GM19395 (cell line): Measurements from ENCODE around the gene MBNL1.
"Not testable (repeated sequence)": the region's sequence is repeated elsewhere in the genome, so short reads cannot be mapped to it uniquely, and the experiment has no call there.

Source experiments
- ATAC-seq: cut with Tn5 transposase; IDR thresholded peaks from one replicate; pipeline ENCODE4 v1.9.1; 2021; ENCODE audit warnings: mild to moderate bottlenecking, moderate library complexity; ENCODE audit not compliant: unreplicated experiment

MBNL1 gene

DNA sequence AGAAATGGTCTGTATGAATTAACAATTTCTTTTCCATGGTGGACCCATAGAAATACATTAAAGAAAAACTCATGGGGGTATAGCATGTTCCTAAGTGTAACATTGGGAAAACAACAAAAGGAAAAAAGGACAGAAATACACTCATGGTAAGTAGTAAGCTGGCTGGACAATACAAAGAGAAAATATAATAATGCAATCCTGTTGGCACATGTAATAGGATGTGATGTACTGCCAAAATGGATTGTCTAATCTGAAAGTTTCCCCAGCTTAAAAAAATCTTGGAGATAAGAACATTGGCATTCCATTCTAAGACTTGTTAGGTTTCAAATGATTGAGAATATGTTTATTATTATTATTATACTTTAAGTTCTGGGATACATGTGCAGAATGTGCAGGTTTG is 128.1 kb downstream of the MBNL1 start:
- no peak for ATAC-seq

DNA sequence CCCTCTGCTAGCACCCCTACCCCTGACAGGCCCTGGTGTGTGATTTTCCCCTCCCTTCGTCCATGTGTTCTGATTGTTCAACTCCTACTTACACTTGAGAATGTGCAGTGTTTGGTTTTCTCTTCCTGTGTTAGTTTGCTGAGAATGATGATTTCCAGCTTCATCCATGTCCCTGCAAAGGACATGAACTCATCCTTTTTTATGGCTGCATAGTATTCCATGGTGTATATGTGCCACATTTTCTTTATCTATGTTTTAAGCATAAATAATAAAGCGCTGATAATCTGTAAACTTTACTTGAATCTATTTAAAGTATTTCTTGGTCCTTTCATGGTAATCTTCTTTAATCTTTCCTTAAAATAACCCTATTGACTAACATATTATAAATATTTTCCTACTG is 128.6 kb downstream of the MBNL1 start:
- ATAC-seq, result not testable (repeated sequence)

DNA sequence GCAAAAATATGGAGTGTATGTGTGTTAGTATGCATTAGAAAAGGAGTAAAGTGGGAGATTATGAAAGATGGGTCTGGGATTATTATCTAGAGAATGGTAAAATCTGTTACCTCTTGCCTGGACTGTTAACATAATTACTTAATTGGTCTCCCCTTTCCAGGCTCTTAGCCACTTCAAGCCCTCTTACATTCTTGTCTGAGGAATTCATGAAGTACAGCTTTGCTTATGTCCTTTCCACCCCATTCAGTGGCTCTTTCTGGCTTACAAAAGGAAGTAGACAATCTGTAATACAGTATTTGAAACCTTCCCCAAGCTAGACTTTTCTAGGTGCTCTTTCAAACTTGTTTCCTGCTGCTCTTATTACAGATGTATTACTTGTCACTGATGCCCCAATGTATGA is 129.8 kb downstream of the MBNL1 start:
- no peak for ATAC-seq

DNA sequence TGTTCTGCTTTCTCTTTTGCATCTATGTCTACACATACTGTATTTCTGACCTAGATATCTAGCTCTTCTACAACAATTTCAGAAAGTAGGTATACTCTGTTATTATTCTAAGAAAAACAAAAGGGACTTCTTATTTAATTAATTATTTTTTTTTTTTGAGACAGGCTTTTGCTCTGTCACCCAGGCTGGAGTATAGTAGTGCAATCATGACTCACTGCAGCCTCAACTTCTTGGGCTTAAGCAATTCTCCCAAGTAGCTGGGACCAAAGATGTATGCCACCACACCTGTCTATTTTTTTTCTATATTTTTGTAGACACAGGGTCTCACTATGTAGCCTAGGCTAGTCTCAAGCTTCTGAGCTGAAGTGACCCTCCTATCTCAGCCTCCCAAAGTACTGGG is 130.6 kb downstream of the MBNL1 start:
- no peak for ATAC-seq

DNA sequence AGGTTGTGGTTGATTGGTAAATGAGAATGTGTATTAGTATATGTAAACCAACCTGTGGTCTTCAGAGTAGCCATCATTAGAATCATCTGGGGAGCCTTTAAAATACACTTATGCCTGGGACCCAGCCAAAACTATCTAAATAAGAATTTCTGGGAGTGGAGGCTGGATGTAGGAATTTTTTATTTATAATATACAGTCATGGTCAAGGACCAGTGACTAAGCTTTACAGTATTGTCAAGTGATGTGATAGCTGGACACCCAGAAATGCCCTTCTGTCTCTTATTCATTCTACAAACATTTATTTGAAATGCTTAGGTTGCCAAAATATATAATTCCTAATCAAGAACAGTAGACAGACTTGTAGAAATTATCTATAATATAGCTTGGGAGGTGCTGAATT is 132.2 kb downstream of the MBNL1 start:
- ATAC-seq, result no peak

DNA sequence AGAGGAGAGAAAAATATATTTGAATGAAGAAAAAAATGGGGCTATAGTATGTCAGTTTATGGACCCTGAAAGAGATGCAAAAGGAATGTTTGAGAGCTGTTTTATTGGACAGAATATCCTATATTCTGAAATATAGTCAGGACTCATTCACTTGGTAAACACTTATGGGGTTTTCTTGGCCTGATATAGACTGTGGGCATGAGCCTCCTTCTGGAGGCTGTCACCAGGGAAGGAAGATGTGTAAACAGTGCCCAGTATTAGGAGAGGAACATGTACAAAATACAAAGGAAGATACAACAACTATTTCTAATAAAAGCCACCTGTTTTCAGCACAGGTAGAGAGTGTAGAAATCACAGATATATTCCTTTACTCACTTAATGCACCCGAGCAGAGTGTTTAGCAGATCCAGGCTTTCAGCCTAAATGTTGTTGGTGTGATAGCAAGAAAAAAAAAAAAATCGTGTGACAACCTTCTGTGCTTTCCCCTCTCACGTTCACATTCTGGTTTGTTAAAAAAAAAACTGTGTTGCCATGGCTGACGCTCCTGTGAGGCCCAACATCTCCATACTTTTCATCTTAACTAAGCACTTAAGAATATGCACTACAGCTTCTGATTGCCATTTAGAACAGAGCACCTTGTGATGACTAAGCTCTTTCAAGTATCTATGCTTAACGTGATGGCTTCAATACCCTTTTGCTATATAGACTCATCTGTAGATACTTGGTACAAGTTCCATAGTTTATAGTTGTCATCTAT is 134.1 kb downstream of the MBNL1 start:
- ATAC-seq, result no peak

DNA sequence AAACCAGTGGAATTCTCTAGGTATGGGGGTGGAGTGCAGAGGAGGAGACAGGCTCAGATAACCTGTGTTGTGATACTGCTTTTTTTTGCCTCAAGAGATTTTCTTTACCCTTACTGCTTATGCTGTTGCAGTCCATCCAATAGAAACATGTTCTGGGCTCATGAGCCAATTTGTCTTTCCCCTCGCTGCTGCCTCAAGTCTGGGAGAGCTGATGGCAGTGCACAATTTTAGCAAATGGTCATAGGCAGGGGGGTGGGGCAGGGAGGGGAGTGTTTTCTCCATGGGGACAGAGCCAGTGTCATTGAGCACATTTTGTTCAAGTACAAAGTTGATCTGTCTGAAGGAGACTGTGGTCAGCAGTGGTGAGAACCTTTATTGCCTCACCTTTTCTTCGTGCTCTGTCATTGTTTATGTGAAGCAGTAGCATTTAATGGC is 134.9 kb downstream of the MBNL1 start:
- no peak for ATAC-seq

DNA sequence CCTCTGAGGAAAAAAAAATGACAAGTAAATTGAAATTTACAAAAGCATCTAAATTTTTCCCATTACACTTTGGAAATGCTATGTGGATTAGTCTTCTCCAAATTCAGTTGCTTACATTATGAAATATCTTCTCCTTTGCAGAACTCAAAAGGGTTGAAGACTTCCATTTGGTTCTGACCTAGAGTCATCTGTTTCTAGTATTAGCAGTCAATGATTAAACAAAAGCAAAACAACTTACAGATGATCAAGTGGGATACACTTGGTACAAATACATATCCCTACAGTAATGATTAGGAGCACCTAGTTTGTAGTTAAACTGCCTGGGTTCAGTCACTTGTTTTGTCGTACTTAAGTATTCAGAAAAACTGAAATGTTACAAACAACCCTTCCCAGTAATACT is 136.2 kb downstream of the MBNL1 start:
- ATAC-seq, result no peak

DNA sequence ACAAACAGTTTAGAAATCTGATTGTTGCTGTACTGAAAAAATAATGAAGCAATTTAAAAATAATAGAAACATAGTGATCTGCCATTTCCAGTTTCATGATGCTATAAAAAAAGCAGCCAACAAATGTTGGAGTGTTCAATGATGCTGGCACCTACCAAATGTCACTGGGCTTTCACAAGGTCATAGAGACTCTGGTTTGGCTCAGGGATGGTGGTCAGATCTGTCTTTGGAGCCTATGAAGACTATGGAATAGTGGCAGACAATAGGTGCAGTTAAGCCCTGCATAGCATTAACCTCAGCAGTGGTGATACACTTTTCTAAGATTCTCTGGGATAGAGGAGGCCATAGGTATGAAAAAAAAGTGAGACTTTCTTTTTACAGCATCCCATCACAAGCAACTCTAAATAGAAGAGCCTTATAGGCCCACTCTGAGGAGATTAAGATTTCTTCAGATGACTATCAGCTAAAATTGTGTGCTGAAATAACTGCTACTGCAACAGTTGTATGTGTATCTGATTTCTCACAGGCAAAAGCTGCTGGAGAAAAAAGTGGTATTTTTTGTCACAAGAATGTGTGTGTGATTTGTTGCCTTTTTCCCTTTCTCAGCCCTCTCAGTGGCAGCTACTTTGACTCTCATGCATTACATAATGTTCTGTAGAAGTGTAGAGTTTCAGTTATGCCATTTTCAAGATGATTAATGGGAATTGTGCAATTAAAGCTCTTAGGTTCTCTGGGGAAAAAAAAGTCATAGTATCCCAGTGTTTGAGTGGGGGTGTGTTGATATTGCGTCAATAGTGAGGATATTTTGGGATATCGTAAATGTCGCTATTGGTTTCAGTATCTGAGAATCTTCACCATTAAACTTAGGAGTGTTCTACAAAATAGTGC is 137.4 kb downstream of the MBNL1 start:
- no peak for ATAC-seq

DNA sequence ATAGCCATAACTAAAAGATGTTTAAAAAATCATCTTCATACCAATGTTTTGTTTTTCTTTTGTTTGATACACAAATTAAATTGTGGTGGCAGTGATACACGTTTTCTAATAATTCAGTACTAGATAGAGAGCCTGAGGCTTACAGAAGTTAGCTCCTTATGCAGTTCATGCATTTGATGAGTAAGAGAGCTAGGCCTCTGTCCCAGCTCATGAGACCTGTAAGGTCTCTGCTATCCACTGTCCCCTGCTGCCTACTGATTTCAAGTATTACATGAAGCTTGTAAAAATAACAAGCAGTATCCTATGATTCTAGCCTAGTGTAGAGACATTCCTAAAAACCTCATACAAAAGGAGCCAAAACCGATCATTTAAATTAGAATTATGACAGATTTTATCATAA is 144.5 kb downstream of the MBNL1 start:
- ATAC-seq, result no peak

DNA sequence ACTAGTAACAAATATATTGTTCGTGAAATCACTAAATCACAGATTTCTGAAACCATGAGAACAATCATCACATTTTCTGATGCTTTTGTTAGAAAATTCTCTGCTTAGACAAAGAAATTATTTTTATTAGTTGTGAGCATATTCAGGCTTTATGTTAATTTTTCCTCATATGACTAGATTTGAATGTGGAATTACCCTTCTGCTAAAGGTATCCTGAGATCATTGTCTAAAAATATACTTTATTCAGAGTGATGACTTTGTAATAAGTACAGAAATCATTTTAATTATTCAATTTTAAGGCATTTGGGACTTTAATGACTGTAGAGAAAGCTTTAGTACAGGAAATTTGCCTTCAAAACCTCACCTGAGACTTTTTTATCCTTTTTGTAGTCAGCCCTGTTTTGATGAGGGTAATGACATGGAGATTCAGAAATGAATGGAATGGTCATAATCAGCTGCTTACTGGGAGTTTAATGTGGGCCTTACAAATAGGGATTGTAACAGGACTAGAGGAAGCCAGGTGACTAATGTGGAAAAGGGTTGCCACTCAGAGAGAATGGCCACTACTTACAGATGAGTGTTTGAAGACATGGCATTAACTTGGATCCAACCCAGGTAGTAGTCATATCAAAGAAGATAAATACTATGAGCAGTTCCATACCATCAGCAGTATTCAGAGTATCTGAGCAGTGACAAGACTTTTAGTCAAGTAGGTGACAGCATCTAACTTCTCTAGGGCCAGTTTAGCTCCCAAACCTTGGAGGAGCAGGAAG is 148.3 kb downstream of the MBNL1 start:
- no peak for ATAC-seq

DNA sequence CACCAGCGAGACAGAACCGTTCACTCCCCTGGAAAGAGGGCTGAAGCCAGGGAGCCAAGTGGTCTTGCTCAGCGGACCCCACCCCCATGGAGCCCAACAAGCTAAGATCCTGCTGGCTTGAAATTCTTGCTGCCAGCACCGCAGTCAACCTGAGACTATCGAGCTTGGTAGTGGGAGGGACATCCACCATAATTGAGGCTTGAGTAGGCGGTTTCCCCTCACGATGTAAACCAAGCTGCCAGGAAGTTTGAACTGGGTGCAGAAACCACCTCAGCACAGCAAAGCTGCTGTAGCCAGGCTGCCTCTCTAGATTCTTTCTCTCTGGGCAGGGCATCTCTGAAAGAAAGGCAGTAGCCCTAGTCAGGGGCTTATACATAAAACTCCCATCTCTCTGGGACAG is 151.0 kb downstream of the MBNL1 start:
- ATAC-seq, result no peak

DNA sequence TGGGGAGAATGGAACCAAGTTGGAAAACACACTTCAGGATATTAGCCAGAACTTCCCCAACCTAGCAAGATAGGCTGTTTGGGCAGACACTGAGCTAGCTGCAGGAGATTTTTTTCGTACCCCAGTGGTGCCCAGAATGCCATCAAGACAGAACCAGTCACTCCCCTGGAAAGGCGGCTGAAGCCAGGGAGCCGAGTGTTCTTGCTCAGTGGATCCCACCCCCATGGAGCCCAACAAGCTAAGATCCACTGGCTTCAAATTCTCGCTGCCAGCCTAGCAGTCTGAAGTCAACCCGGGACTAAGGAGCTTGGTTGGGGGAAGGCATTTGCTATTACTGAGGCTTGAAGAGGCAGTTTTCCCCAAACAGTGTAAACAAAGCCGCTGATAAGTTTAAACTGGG is 152.4 kb downstream of the MBNL1 start:
- ATAC-seq, result no peak

DNA sequence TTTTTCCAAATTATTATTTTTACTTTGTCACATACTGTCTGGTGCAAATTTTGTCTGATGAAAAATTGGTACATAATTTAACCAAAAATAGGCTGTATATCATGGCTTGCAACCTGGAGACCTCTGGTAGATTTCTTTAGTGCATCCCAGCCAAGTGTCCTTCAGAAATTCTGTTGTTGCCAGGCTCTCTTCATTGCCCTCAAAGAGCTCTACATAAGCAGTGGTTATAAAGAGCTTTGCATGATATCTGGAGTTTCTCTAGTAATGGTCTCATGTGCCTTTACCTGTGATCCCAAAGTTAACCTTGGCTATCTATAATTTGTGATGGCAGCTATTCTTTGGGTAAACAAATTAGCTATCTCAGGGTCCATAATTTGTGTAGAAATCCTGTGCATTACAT is 157.7 kb downstream of the MBNL1 start:
- no peak for ATAC-seq

DNA sequence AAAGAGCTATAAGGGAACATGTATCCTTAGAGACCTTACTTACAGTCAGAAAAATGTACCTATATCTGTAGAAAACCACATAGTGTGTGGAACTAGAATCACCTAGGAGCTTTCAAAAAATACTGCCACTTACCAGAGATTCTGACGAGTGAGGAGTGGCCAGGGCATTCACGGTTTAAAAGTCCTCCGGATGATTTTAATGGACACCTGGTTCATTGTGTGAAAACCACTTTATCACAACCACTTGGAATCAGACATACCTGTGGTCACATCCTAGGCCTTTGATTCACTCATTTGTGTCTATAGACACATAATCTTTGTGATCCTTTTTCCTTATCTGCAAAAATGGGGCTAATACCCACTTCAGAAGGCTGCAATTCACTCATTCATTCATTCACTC is 159.8 kb downstream of the MBNL1 start:
- ATAC-seq, result no peak

DNA sequence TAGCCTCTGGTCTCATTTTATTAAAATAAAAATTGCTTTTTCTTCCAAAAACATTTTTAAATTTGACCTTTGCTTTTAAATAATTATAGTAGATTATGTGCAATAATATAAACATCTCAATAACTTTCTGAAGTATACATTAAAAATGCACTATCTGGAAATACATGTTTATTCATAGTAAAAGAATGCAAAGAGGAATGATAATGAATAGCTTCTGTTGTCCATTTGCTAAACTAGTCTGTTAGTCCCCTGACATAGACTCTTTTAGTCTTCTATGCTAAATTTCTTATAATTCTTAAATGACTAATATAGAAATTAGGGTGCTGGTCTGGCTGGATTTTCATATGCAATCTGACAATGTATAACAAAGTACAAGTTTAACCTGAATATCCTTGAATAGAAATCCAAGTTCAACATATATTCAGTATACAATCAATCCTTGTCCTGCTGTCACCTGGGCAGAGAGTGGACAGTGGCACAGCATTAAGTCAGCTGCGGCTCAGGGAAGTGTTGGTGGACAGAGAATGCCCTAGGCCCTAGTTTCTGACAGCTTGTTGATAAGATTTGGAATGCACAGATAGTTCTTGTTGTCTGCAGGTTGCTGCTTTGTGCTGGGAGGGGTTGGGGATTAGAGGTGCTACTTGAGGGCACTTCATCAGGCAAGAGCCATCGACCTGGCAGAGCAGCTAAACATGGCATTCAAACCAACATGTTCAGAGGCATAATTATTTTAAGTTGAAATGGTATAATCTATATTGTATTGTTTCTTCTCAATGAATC is 161.7 kb downstream of the MBNL1 start:
- no peak for ATAC-seq

DNA sequence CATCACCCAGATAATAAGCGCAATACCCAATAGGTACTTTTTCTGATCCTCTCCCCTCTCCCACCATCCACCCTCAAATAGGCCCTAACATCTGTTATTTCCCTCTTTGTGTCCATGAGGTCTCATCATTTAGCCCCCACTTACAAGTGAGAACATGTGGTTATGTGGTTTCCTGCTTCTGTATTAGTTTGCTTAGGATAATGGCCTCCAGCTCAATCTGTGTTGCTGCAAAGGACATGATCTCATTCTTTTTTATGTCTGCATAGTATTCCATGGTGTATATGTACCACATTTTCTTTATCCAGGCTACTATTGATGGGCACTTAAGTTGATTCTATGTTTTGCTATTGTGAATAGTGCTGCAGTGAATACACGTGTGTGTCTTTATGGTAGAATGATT is 165.4 kb downstream of the MBNL1 start:
- ATAC-seq, result no peak

DNA sequence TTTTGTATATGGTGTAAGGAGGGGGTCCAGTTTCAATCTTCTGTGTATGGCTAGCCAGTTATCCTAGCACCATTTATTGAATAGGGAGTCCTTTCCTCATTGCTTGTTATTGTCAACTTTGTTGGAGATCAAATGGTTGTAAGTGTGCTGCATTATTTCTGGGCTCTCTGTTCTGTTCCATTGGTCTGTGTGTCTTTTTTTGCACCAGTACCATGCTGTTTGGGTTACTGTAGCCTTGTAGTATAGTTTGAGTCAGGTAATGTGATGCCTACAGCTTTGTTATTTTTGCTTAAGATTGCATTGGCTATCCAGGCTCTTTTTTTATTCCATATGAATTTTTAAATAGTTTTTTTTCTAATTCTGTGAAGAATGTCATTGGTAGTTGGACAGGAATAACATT is 166.5 kb downstream of the MBNL1 start:
- ATAC-seq, result not testable (repeated sequence)

DNA sequence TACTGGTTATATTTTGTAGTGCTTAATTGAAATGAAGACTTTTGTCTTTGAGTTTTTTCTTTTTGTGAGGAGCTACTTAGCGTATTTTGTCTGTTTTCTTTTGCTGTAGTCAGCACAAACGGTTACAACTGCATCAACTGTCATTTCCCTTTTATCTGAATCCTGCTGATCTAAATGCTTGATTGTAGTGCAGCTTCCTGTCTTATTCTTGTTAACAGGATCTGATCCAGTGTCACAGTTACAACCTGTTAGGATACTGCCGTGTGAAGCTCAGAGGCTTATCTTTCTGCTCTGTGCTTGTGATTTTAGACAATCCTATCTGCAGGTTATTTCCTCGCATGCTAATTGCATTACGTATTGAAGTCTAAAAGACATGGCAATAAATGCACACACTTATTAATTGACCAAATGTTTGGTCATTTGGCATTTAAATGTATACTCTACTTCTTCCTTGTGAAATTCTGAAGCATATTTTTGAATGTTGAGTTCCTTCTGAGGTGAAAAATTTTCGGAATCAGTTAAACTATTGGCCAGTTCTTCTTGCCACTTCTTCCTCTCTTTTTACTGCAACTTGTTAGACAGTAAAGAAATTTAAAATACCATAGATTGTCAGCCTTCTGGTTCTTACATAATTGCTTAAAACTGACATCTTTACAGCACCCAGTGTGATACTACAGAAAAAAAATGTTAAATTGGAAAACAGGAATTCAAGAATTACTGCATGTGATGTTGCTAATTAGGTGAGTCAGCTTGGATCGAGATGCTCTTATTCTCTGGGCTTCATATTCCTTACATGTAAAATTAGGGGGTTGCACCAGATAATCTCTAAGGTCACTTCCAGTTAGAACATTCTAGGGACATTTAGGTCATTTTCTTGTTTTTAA is 168.2 kb downstream of the MBNL1 start:
- no peak for ATAC-seq

DNA sequence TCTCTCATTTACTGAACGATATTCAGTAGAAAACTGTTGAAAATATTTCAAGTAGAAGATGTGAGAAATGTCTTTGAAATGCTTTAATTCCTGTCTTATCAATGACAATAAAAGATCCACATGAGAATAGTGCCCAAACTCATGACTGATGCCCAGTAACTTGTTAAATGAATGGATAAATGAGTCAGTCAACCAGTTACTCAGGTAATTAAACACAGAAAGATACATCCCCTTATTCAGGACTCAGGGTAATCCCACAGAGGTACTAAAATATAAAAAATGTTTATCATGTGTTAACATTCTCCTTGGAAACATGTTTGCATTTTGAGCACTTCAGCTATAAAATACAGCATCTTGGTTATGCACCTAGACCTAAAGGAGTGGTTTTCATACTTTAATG is 169.5 kb downstream of the MBNL1 start:
- ATAC-seq, result no peak
